K562 (cell line): ENCODE data around the gene MMP2. TPM values are rescaled to one million over a fixed set of nuclear protein-coding genes. Genes with fewer than 3 reads are reported as not detected.

Experiments used
- ATAC-seq: fragments of 200-7000 bp; cut with Tn5 transposase; 3 replicates; pipeline ENCODE4 v1.9.1; 2020; ENCODE audit warnings: moderate library complexity
- BruUV-seq: library from RNA; stranded (reverse); fragments of 400-500 nt; replicated peaks from 2 replicates; lab custom pipeline; 2021; lab: Mats Ljungman, UMichigan
- CTCF ChIA-PET: fragments of 300-600 bp; formaldehyde crosslinking; extraction: SDS; loops from one replicate; lab custom pipeline; 2021; ENCODE audit warnings: low intra/inter-chr PET ratio; lab: Yijun Ruan, JAX
- POLR2A ChIA-PET: fragments of 300-600, 350-650 bp; sonication (Branson Sonifier 250); formaldehyde crosslinking; extraction: SDS; loops from one replicate; lab custom pipeline; 2021; ENCODE audit warnings: antibody characterized with exemption, inconsistent platforms; lab: Yijun Ruan, JAX
- DNase-seq, 4 experiments: peaks; one replicate each; pipeline versions ENCODE4 v3.0.0 to v3.0.0-alpha.2; 2011 to 2018; ENCODE audit warnings: low spot score in 3 of 4, mixed read lengths in 3 of 4; ENCODE audit errors: extremely low read depth in 1 of 4
- FAIRE-seq: peaks from 2 replicates; lab custom pipeline; 2011; peaks lifted over from hg19 to GRCh38; lab: Jason Lieb, UNC
- H2AFZ ChIP-seq: 2 replicates; pipeline ENCODE4 v1.6.0; 2011; ENCODE audit warnings: low read depth, low read length, control low read depth, inconsistent platforms
- H3K27ac ChIP-seq: fragments of 200-600 bp; 3 replicates; pipeline ENCODE4 v1.8.0; 2011; ENCODE audit warnings: low read depth, mild to moderate bottlenecking, control low read depth, inconsistent platforms, low read length, moderate library complexity, mixed read lengths; ENCODE audit errors: extremely low read depth
- H3K27me3 ChIP-seq, 2 experiments: fragments of 300-600 bp in 1 of 2; 2 replicates in 1 of 2; 3 replicates in 1 of 2; pipeline versions ENCODE4 v1.6.0 to v1.8.0; 2011; ENCODE audit warnings: inconsistent platforms in 2 of 2, low read length in 2 of 2, mild to moderate bottlenecking in 1 of 2, mixed read lengths in 1 of 2, moderate library complexity in 1 of 2; ENCODE audit not compliant: control insufficient read depth in 2 of 2, insufficient read depth in 2 of 2
- H3K36me3 ChIP-seq: fragments of 300-600 bp; 3 replicates; pipeline ENCODE4 v1.8.0; 2011; ENCODE audit warnings: mild to moderate bottlenecking, low read length, inconsistent platforms; ENCODE audit not compliant: control insufficient read depth, insufficient read depth
- H3K4me1 ChIP-seq, 2 experiments: fragments of 200-600 bp in 1 of 2; replicated peaks in 1 of 2; 2 replicates in 1 of 2; 3 replicates in 1 of 2; pipeline versions ENCODE4 v1.5.1 to v1.8.0; 2011; ENCODE audit warnings: inconsistent platforms in 2 of 2, low read length in 2 of 2, mild to moderate bottlenecking in 1 of 2, mixed read lengths in 1 of 2, moderate library complexity in 1 of 2; ENCODE audit not compliant: control insufficient read depth in 2 of 2, insufficient read depth in 2 of 2
- H3K4me2 ChIP-seq: 2 replicates; pipeline ENCODE4 v1.6.1; 2011; ENCODE audit warnings: low read length, control low read depth, inconsistent platforms, mixed read lengths; ENCODE audit not compliant: insufficient read depth
- H3K4me3 ChIP-seq: fragments of 200-600 bp; sonication (generic), shearing (Covaris generic); 2 replicates; pipeline ENCODE4 v1.5.1; 2016; ENCODE audit warnings: control low read depth, inconsistent platforms
- H3K79me2 ChIP-seq: fragments of 200-600 bp; 3 replicates; pipeline ENCODE4 v1.8.0; 2011; ENCODE audit warnings: low read length, inconsistent platforms; ENCODE audit not compliant: control insufficient read depth, insufficient read depth
- H3K9ac ChIP-seq, 2 experiments: 2 replicates each; pipeline versions ENCODE4 v1.6.0 to v1.6.1; 2011; ENCODE audit warnings: low read depth in 2 of 2, low read length in 2 of 2, control low read depth in 1 of 2, inconsistent platforms in 1 of 2, mild to moderate bottlenecking in 1 of 2, mixed read lengths in 1 of 2; ENCODE audit not compliant: insufficient read depth in 1 of 2
- H3K9me1 ChIP-seq: one replicate; pipeline ENCODE4 v1.6.0; 2011; ENCODE audit warnings: inconsistent platforms, mild to moderate bottlenecking, low read length, moderate library complexity; ENCODE audit not compliant: control insufficient read depth, insufficient read depth
- H3K9me3 ChIP-seq: replicated peaks from 2 replicates; pipeline ENCODE4 v1.5.1; 2011; ENCODE audit warnings: low read depth, low read length, inconsistent platforms; ENCODE audit not compliant: control insufficient read depth, insufficient read depth
- H4K20me1 ChIP-seq: replicated peaks from 2 replicates; pipeline ENCODE4 v1.6.1; 2011; ENCODE audit warnings: low read length, inconsistent platforms, mixed read lengths; ENCODE audit not compliant: control insufficient read depth, insufficient read depth
- CBX1 ChIP-seq: sonication (generic); IDR thresholded peaks from 2 replicates; pipeline ENCODE4 v1.6.1; 2016; ENCODE audit warnings: antibody characterized with exemption, low read depth, mild to moderate bottlenecking
- HDAC6 ChIP-seq: IDR thresholded peaks from 2 replicates; pipeline ENCODE4 v1.6.1; 2012; ENCODE audit warnings: low read depth, mild to moderate bottlenecking, control low read depth, inconsistent platforms, low read length, moderate library complexity
- PRPF4 ChIP-seq: fragments of 200-400 bp; formaldehyde crosslinking; IDR thresholded peaks from one replicate; pipeline ENCODE4 v1.6.1; 2017; ENCODE audit warnings: low read length, low read depth, mild to moderate bottlenecking; ENCODE audit not compliant: insufficient read depth, poor library complexity, severe bottlenecking
- PTTG1 ChIP-seq: fragments of 450-650 bp; IDR thresholded peaks from 2 replicates; pipeline ENCODE4 v1.6.1; 2016; ENCODE audit warnings: low read depth, mild to moderate bottlenecking, missing genetic modification characterization, missing compliant biosample characterization
- RBM25 ChIP-seq: fragments of 200-400 bp; formaldehyde crosslinking; IDR thresholded peaks from 2 replicates; pipeline ENCODE4 v1.6.1; 2018; ENCODE audit warnings: low read length, low read depth, moderate library complexity; ENCODE audit not compliant: severe bottlenecking
- ZNF12 ChIP-seq: sonication (generic); formaldehyde crosslinking; IDR thresholded peaks from 2 replicates; pipeline ENCODE4 v1.4.0; 2020; ENCODE audit warnings: mild to moderate bottlenecking, missing genetic modification reagents
- WGBS: fragments of 100-300 bp; shearing (Covaris generic); methylation state at CpG from one replicate; pipeline ENCODE4 v1.1.6; 2016; ENCODE audit warnings: low coverage, mixed read lengths; ENCODE audit not compliant: insufficient coverage; ENCODE audit errors: missing lambda C conversion rate; 5-methylcytosine and 5-hydroxymethylcytosine counted together
- in situ Hi-C: fragments of 300-500 bp; cut with MboI; formaldehyde crosslinking; loops from 4 replicates; pipeline ENCODE4 v1.15.0; 2018; ENCODE audit warnings: inconsistent platforms, mixed read lengths
- intact Hi-C: fragments of 100-400 bp; cut with micrococcal nuclease; formaldehyde crosslinking; loops from 2 replicates; pipeline ENCODE4 v1.14.2; 2022
- polyA plus RNA-seq, 8 experiments: library from polyadenylated mRNA; depleted of rRNA in 4 of 8; stranded (reverse) in 5 of 8; unstranded in 3 of 8; fragments of >200 nt; fragmentation: Nextera tagmentation in 2 of 8; fragmentation: Illumina TruSeq in 1 of 8; extraction: Ambion mirVana in 2 of 8; extraction: Trizol in 1 of 8; gene quantifications; 2 replicates each; pipeline versions ENCODE4 v1.2.1 to v1.2.3, GENCODE V29; 2011 to 2014; ENCODE audit warnings: inconsistent platforms in 1 of 8, missing spikeins in 1 of 8
- total RNA-seq, 7 experiments: library from RNA; depleted of rRNA in 6 of 7; stranded (reverse); fragments of >200 nt in 6 of 7; fragmentation: Illumina TruSeq in 2 of 7; extraction: Trizol in 2 of 7; gene quantifications; 2 replicates each; pipeline versions ENCODE4 v1.2.1 to v1.2.3, GENCODE V29; 2011 to 2021; ENCODE audit warnings: low replicate concordance in 1 of 7
- TF ChIP-seq, protein P1 (sequence below): fragments of 450-650 bp; IDR thresholded peaks from 2 replicates; pipeline ENCODE4 v1.6.1; 2017; ENCODE audit warnings: antibody characterized with exemption, mild to moderate bottlenecking
- TF ChIP-seq, protein P2 (sequence below): fragments of 250-450 bp; sonication (Bioruptor Pico); IDR thresholded peaks from 2 replicates; pipeline ENCODE4 v1.5.0; 2020; ENCODE audit warnings: mild to moderate bottlenecking, borderline replicate concordance
- TF ChIP-seq, protein P3 (sequence below): sonication (generic); formaldehyde crosslinking; IDR thresholded peaks from 2 replicates; pipeline ENCODE4 v1.8.1; 2022; ENCODE audit warnings: missing genetic modification reagents
- TF ChIP-seq, protein P4 (sequence below): fragments of 450-650 bp; IDR thresholded peaks from 2 replicates; pipeline ENCODE4 v1.6.1; 2016; ENCODE audit warnings: missing biosample characterization, missing genetic modification characterization
- TF ChIP-seq, protein P5 (sequence below): fragments of 450-650 bp; IDR thresholded peaks from 2 replicates; pipeline ENCODE4 v1.6.1; 2017; ENCODE audit warnings: antibody characterized with exemption

Gene MMP2
- total and polyA plus RNA-seq, 9 of the 15 experiments (the other 6 are each of a cell fraction or from before 2014, with no cell fraction given): 0.05 to 0.53 TPM; not detected in 7

DNA sequence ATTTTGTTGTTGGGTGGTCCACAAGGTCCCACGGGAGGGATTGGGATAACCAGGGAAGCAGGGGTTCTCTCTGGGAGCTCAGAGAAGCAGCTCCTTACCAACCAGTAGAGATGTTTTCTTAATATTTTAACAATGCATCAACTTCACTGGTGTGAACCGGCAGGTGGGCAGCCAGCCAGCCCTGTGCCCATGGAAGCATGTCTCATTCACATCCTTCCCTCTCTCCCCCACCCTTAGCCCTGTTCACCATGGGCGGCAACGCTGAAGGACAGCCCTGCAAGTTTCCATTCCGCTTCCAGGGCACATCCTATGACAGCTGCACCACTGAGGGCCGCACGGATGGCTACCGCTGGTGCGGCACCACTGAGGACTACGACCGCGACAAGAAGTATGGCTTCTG is 9.3 kb downstream of the MMP2 start:
- no peaks in the 10 kb centered on the region; the same call in 1 of the 2 replicates for H4K20me1 ChIP-seq
- H3K36me3 ChIP-seq: no peaks in the 10 kb centered on the region
- H3K9ac ChIP-seq: no peak overlapping the region
- no peaks in the 10 kb centered on the region for H3K9me1 ChIP-seq
- FAIRE-seq (no peak), DNase-seq (no peak), ATAC-seq (no peak)
- WGBS: 0% methylated on average over 12 of the region's 12 CpGs
- ChIA-PET CTCF (no interaction called here), POLR2A (interaction anchor here (0.6 kb wide), 1 partner anchor 9 kb away, joined by 3 read pairs; no protein-coding TSS in a partner anchor)
- intact Hi-C loops (no loop called here), in situ Hi-C loops (no loop called here)
- H3K27ac ChIP-seq: no peak overlapping the region
- no peaks in the 10 kb centered on the region for H3K4me1 ChIP-seq
- H3K9me3 ChIP-seq: no peaks in the 10 kb centered on the region
- H3K27me3 ChIP-seq: peaks cover 7 to 41% of the 10 kb centered on the region in 2 experiments; a peak in 3 of 5 replicates
- H3K4me3 ChIP-seq: no peak overlapping the region
- no TSS peak for BruUV-seq
- H3K79me2 ChIP-seq: no peaks in the 10 kb centered on the region
- H3K4me2 ChIP-seq: no peak overlapping the region
- H2AFZ ChIP-seq: no peak overlapping the region
- TF ChIP-seq PTTG1 (no peak), PRPF4 (no peak), RBM25 (no peak), HDAC6 (no peak), CBX1 (no peak), ZNF12 (CRISPR knock-in tag) (no peak)
- TF ChIP-seq, protein P1, sequence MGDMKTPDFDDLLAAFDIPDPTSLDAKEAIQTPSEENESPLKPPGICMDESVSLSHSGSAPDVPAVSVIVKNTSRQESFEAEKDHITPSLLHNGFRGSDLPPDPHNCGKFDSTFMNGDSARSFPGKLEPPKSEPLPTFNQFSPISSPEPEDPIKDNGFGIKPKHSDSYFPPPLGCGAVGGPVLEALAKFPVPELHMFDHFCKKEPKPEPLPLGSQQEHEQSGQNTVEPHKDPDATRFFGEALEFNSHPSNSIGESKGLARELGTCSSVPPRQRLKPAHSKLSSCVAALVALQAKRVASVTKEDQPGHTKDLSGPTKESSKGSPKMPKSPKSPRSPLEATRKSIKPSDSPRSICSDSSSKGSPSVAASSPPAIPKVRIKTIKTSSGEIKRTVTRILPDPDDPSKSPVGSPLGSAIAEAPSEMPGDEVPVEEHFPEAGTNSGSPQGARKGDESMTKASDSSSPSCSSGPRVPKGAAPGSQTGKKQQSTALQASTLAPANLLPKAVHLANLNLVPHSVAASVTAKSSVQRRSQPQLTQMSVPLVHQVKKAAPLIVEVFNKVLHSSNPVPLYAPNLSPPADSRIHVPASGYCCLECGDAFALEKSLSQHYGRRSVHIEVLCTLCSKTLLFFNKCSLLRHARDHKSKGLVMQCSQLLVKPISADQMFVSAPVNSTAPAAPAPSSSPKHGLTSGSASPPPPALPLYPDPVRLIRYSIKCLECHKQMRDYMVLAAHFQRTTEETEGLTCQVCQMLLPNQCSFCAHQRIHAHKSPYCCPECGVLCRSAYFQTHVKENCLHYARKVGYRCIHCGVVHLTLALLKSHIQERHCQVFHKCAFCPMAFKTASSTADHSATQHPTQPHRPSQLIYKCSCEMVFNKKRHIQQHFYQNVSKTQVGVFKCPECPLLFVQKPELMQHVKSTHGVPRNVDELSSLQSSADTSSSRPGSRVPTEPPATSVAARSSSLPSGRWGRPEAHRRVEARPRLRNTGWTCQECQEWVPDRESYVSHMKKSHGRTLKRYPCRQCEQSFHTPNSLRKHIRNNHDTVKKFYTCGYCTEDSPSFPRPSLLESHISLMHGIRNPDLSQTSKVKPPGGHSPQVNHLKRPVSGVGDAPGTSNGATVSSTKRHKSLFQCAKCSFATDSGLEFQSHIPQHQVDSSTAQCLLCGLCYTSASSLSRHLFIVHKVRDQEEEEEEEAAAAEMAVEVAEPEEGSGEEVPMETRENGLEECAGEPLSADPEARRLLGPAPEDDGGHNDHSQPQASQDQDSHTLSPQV: no peak
- TF ChIP-seq, protein P2, sequence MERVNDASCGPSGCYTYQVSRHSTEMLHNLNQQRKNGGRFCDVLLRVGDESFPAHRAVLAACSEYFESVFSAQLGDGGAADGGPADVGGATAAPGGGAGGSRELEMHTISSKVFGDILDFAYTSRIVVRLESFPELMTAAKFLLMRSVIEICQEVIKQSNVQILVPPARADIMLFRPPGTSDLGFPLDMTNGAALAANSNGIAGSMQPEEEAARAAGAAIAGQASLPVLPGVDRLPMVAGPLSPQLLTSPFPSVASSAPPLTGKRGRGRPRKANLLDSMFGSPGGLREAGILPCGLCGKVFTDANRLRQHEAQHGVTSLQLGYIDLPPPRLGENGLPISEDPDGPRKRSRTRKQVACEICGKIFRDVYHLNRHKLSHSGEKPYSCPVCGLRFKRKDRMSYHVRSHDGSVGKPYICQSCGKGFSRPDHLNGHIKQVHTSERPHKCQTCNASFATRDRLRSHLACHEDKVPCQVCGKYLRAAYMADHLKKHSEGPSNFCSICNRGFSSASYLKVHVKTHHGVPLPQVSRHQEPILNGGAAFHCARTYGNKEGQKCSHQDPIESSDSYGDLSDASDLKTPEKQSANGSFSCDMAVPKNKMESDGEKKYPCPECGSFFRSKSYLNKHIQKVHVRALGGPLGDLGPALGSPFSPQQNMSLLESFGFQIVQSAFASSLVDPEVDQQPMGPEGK (CRISPR knock-in tag): no peak
- TF ChIP-seq, protein P3, sequence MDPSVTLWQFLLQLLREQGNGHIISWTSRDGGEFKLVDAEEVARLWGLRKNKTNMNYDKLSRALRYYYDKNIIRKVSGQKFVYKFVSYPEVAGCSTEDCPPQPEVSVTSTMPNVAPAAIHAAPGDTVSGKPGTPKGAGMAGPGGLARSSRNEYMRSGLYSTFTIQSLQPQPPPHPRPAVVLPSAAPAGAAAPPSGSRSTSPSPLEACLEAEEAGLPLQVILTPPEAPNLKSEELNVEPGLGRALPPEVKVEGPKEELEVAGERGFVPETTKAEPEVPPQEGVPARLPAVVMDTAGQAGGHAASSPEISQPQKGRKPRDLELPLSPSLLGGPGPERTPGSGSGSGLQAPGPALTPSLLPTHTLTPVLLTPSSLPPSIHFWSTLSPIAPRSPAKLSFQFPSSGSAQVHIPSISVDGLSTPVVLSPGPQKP (CRISPR knock-in tag): no peak
- TF ChIP-seq, protein P4, sequence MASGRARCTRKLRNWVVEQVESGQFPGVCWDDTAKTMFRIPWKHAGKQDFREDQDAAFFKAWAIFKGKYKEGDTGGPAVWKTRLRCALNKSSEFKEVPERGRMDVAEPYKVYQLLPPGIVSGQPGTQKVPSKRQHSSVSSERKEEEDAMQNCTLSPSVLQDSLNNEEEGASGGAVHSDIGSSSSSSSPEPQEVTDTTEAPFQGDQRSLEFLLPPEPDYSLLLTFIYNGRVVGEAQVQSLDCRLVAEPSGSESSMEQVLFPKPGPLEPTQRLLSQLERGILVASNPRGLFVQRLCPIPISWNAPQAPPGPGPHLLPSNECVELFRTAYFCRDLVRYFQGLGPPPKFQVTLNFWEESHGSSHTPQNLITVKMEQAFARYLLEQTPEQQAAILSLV (tag): no peak
- TF ChIP-seq, protein P5, sequence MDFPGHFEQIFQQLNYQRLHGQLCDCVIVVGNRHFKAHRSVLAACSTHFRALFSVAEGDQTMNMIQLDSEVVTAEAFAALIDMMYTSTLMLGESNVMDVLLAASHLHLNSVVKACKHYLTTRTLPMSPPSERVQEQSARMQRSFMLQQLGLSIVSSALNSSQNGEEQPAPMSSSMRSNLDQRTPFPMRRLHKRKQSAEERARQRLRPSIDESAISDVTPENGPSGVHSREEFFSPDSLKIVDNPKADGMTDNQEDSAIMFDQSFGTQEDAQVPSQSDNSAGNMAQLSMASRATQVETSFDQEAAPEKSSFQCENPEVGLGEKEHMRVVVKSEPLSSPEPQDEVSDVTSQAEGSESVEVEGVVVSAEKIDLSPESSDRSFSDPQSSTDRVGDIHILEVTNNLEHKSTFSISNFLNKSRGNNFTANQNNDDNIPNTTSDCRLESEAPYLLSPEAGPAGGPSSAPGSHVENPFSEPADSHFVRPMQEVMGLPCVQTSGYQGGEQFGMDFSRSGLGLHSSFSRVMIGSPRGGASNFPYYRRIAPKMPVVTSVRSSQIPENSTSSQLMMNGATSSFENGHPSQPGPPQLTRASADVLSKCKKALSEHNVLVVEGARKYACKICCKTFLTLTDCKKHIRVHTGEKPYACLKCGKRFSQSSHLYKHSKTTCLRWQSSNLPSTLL: no peak
